ENCODE data around the gene COX5A. TPM values are rescaled to one million over a fixed set of nuclear protein-coding genes. Genes with fewer than 3 reads are reported as not detected.
"Not testable (repeated sequence)": the region's sequence is repeated elsewhere in the genome, so short reads cannot be mapped to it uniquely, and the experiment has no call there.

COX5A gene
- total RNA-seq, 1 donor: 39.1 TPM

- Histone ChIP-seq H3K4me3 (ENCODE audit: low read length) (no peak overlapping the region), H3K27me3 (ENCODE audit: insufficient read depth, low read length) (peaks cover 45% of the 10 kb centered on the region), H3K4me1 (ENCODE audit: insufficient read depth, low read length) (peaks cover 42% of the 10 kb centered on the region)
These were observed 21.2 kb upstream of the COX5A start for GRCh38 chr15:74958908-74959585.

GRCh38 chr15:74958320-74958907 is 20.5 kb upstream of the COX5A start:
- no peak overlapping the region for H3K4me3 ChIP-seq (ENCODE audit: low read length)
- H3K27me3 ChIP-seq (ENCODE audit: insufficient read depth, low read length): peaks cover 45% of the 10 kb centered on the region
- no peaks in the 10 kb centered on the region for H3K9me3 ChIP-seq (ENCODE audit: low read depth, low read length)
- H3K4me1 ChIP-seq (ENCODE audit: insufficient read depth, low read length): peaks cover 42% of the 10 kb centered on the region

More at GRCh38 chr15:74958908-74959585, 21.2 kb upstream of the COX5A start:
- H3K9me3 ChIP-seq (ENCODE audit: low read depth, low read length): no peaks in the 10 kb centered on the region

- peaks cover 42% of the 10 kb centered on the region for H3K4me1 ChIP-seq (ENCODE audit: insufficient read depth, low read length)
- H3K4me3 ChIP-seq (ENCODE audit: low read length): peak overlapping the region; percentile 41
- H3K9me3 ChIP-seq (ENCODE audit: low read depth, low read length): no peaks in the 10 kb centered on the region
- peaks cover 45% of the 10 kb centered on the region for H3K27me3 ChIP-seq (ENCODE audit: insufficient read depth, low read length)
These were observed 19.7 kb upstream of the COX5A start for GRCh38 chr15:74957476-74958035.

GRCh38 chr15:74956648-74957475 is 19.0 kb upstream of the COX5A start, which contains the start of gene RPP25:
RPP25 (minus strand) TSS chr15:74956772; CDS start chr15:74956583, 189 bp downstream.
- H3K4me1 ChIP-seq (ENCODE audit: insufficient read depth, low read length): peaks cover 42% of the 10 kb centered on the region
- H3K9me3 ChIP-seq (ENCODE audit: low read depth, low read length): no peaks in the 10 kb centered on the region
- peaks cover 45% of the 10 kb centered on the region for H3K27me3 ChIP-seq (ENCODE audit: insufficient read depth, low read length)
- peak within 1 kb of the TSS; percentile 41 for H3K4me3 ChIP-seq (ENCODE audit: low read length)

- Histone ChIP-seq H3K27me3 (ENCODE audit: insufficient read depth, low read length) (peaks cover 39% of the 10 kb centered on the region), H3K4me3 (ENCODE audit: low read length) (peak overlapping the region; percentile 41), H3K4me1 (ENCODE audit: insufficient read depth, low read length) (peaks cover 42% of the 10 kb centered on the region), H3K9me3 (ENCODE audit: low read depth, low read length) (no peaks in the 10 kb centered on the region)
These were observed 18.1 kb upstream of the COX5A start for GRCh38 chr15:74955796-74956647.

GRCh38 chr15:74955017-74955416 is 17.1 kb upstream of the COX5A start:
- Histone ChIP-seq H3K4me3 (ENCODE audit: low read length) (no peak overlapping the region), H3K27me3 (ENCODE audit: insufficient read depth, low read length) (peaks cover 32% of the 10 kb centered on the region), H3K4me1 (ENCODE audit: insufficient read depth, low read length) (peaks cover 42% of the 10 kb centered on the region), H3K9me3 (ENCODE audit: low read depth, low read length) (no peaks in the 10 kb centered on the region)

- Histone ChIP-seq H3K9me3 (ENCODE audit: low read depth, low read length) (no peaks in the 10 kb centered on the region), H3K27me3 (ENCODE audit: insufficient read depth, low read length) (peaks cover 27% of the 10 kb centered on the region), H3K4me3 (ENCODE audit: low read length) (no peak overlapping the region), H3K4me1 (ENCODE audit: insufficient read depth, low read length) (peaks cover 42% of the 10 kb centered on the region)
These were observed 16.6 kb upstream of the COX5A start for GRCh38 chr15:74954515-74954914.

- Histone ChIP-seq H3K27me3 (ENCODE audit: insufficient read depth, low read length) (peaks cover 5% of the 10 kb centered on the region), H3K4me3 (ENCODE audit: low read length) (no peak overlapping the region), H3K9me3 (ENCODE audit: low read depth, low read length) (no peaks in the 10 kb centered on the region), H3K4me1 (ENCODE audit: insufficient read depth, low read length) (peaks cover 11% of the 10 kb centered on the region)
These were observed 13.1 kb upstream of the COX5A start for GRCh38 chr15:74951006-74951405.

- H3K9me3 ChIP-seq (ENCODE audit: low read depth, low read length): no peaks in the 10 kb centered on the region
- no peaks in the 10 kb centered on the region for H3K27me3 ChIP-seq (ENCODE audit: insufficient read depth, low read length)
- peaks cover 3% of the 10 kb centered on the region for H3K4me1 ChIP-seq (ENCODE audit: insufficient read depth, low read length)
- H3K4me3 ChIP-seq (ENCODE audit: low read length): no peak overlapping the region
These were observed 12.4 kb upstream of the COX5A start for GRCh38 chr15:74950078-74950908.

- Histone ChIP-seq H3K27me3 (ENCODE audit: insufficient read depth, low read length) (no peaks in the 10 kb centered on the region), H3K4me1 (ENCODE audit: insufficient read depth, low read length) (peaks cover 36% of the 10 kb centered on the region), H3K9me3 (ENCODE audit: low read depth, low read length) (no peaks in the 10 kb centered on the region), H3K4me3 (ENCODE audit: low read length) (peak overlapping the region; percentile 78)
These were observed 642 bp downstream of the COX5A start for GRCh38 chr15:74937272-74937589.

- H3K4me1 ChIP-seq (ENCODE audit: insufficient read depth, low read length): peaks cover 36% of the 10 kb centered on the region
- not testable (repeated sequence) for H3K27me3 ChIP-seq (ENCODE audit: insufficient read depth, low read length); H3K4me3 ChIP-seq (ENCODE audit: low read length); H3K9me3 ChIP-seq (ENCODE audit: low read depth, low read length)
These were observed 2.7 kb downstream of the COX5A start for GRCh38 chr15:74935193-74935592.

- Histone ChIP-seq H3K4me3 (ENCODE audit: low read length) (no peak overlapping the region), H3K27me3 (ENCODE audit: insufficient read depth, low read length) (no peaks in the 10 kb centered on the region), H3K9me3 (ENCODE audit: low read depth, low read length) (no peaks in the 10 kb centered on the region), H3K4me1 (ENCODE audit: insufficient read depth, low read length) (peaks cover 35% of the 10 kb centered on the region)
These were observed 4.3 kb downstream of the COX5A start for GRCh38 chr15:74933573-74933972.

- H3K27me3 ChIP-seq (ENCODE audit: insufficient read depth, low read length): no peaks in the 10 kb centered on the region
- no peak overlapping the region for H3K4me3 ChIP-seq (ENCODE audit: low read length)
- no peaks in the 10 kb centered on the region for H3K9me3 ChIP-seq (ENCODE audit: low read depth, low read length)
- H3K4me1 ChIP-seq (ENCODE audit: insufficient read depth, low read length): peaks cover 7% of the 10 kb centered on the region
These were observed 9.1 kb downstream of the COX5A start for GRCh38 chr15:74928771-74929198.

- H3K4me3 ChIP-seq (ENCODE audit: low read length): no peak overlapping the region
- H3K4me1 ChIP-seq (ENCODE audit: insufficient read depth, low read length): peaks cover 5% of the 10 kb centered on the region
- no peaks in the 10 kb centered on the region for H3K27me3 ChIP-seq (ENCODE audit: insufficient read depth, low read length)
- no peaks in the 10 kb centered on the region for H3K9me3 ChIP-seq (ENCODE audit: low read depth, low read length)
These were observed 13.3 kb downstream of the COX5A start for GRCh38 chr15:74924525-74924924.

Measured in mononuclear cell (primary cell).